ENCODE results near the gene RPL31.
A peak's percentile ranks its signal among the peaks of the same experiment; 100 is the strongest.

DNA sequence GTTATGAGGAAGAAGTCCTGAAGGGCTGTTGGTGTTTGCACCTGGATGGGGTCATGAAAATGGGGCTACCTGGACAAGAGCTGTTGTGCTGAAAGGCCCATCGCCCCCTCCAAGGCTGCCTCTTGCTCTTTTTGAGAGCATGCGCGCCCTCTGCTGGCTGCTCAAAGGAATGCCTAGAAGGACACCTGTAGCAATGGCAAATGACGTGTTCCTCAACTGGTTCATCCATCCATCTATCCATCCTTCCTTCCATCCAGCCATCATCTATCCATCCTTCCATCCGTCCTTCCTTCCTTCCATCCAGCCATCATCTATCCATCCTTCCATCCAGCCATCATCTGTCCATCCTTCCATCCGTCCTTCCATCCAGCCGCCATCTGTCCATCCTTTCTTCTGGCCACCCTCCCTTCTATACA lies 17.2 kb upstream of the RPL31 start:
- TF ChIP-seq POLR2A (IDR thresholded peaks at IDR 0.05), result no peak
- TF ChIP-seq, protein P1, sequence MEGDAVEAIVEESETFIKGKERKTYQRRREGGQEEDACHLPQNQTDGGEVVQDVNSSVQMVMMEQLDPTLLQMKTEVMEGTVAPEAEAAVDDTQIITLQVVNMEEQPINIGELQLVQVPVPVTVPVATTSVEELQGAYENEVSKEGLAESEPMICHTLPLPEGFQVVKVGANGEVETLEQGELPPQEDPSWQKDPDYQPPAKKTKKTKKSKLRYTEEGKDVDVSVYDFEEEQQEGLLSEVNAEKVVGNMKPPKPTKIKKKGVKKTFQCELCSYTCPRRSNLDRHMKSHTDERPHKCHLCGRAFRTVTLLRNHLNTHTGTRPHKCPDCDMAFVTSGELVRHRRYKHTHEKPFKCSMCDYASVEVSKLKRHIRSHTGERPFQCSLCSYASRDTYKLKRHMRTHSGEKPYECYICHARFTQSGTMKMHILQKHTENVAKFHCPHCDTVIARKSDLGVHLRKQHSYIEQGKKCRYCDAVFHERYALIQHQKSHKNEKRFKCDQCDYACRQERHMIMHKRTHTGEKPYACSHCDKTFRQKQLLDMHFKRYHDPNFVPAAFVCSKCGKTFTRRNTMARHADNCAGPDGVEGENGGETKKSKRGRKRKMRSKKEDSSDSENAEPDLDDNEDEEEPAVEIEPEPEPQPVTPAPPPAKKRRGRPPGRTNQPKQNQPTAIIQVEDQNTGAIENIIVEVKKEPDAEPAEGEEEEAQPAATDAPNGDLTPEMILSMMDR (IDR thresholded peaks at IDR 0.05), result peak; percentile 87 to 92 (median 90)

Measured in transverse colon (tissue), 3 donors.